Measurements from ENCODE around the gene AP3D1. TPM values are rescaled to one million over a fixed set of nuclear protein-coding genes. Genes with fewer than 3 reads are reported as not detected.

Gene AP3D1
- total RNA-seq, 1 experiment from 2014 or later = 114 TPM

DNA sequence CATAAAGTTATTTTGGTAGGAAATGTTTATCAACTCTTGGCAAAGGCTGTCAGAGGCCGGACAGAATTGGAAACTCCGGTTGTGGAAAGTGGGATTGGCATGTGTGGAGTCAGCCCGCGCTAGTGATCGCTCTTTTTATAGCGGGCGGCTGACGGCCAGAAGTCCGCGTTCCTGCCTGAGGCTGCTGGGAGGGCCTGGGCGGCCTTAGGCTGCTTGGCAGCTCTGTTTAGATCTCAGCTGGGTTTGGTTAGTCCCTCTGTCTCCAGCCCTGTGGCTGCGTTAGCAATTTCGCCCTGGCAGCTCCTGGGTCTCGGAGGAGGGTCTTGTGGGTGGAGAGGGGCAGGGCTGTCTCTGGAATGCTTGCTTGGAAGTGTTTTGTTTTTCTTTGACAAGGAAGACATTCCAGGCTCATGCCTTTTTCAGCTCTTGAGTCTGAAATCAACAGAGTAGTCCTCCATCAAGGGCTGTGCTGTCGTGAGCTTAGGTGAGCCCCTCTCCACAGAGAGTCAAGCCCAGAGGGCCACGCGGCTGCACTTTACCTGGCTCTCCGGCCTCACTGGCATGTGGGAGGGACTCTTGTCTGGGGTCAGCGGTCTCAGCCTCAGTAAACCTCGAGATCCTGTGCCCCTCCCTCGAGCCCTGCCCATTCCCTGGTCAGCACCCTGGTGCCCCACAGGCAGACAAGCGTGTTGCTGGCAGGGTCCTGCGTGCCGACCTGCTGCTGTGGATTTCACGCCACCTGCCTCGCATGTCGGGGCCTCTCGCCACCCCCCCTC lies 34.9 kb upstream of the AP3D1 start:
- in situ Hi-C loops (cut with HindIII; ENCODE audit: low pct_unique_long_range_greater_than_20kb, low sequenced_read_pairs) = no loop called here
- no peak for DNase-seq (ENCODE audit: low read depth, low spot score)

- in situ Hi-C loops (cut with HindIII; ENCODE audit: low pct_unique_long_range_greater_than_20kb, low sequenced_read_pairs) = no loop called here
- no peak for DNase-seq (ENCODE audit: low read depth, low spot score)
Measured at GRCh38 chr19:2185734-2186070, 34.3 kb upstream of the AP3D1 start.

- in situ Hi-C loops (cut with HindIII; ENCODE audit: low pct_unique_long_range_greater_than_20kb, low sequenced_read_pairs) = no loop called here
- DNase-seq (ENCODE audit: low read depth, low spot score) = no peak
Measured at GRCh38 chr19:2184422-2184975, 33.1 kb upstream of the AP3D1 start.

- in situ Hi-C loops (cut with HindIII; ENCODE audit: low pct_unique_long_range_greater_than_20kb, low sequenced_read_pairs) = no loop called here
- DNase-seq (ENCODE audit: low read depth, low spot score) = no peak
Measured at GRCh38 chr19:2181633-2181997, 30.2 kb upstream of the AP3D1 start.

DNA sequence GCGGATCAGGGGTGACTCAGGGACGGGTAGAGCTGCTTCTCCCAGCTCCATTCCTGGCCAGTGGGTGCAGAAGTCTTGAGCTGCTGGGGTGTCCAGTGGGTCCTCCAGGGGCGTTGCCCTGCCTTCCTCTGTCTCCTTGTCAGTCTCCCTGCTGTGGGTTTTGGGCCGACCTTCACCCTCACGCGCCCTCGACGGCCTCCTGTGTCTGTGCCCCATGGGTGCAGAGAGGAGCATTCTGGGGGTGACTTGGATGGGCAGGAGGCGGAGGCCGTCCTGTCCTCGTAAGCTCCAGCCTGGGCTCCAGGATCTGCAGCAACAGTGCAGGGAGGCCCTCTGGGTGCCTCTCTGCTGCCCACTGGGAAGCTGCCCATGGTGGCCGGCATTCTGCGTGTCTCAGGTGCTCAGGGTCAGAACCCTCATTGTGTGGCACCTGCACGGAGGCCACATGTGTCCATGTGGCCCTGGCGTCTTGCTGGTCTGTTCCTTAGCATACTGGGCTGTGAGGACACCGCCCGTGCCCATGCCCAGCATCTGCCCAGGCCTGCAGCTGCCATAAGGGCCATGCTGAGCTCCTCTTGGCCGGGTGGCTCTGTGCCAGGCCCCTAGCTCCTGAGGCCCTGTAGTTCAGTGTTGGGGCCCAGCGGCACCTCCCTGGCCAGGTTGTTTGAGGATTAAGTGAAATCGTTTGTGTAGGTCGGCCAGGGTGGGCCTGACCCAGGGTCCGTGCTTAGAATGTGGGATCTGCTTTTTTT lies 29.7 kb upstream of the AP3D1 start:
- in situ Hi-C loops (cut with HindIII; ENCODE audit: low pct_unique_long_range_greater_than_20kb, low sequenced_read_pairs) = no loop called here
- no peak for DNase-seq (ENCODE audit: low read depth, low spot score)

- DNase-seq (ENCODE audit: low read depth, low spot score) = no peak
- in situ Hi-C loops (cut with HindIII; ENCODE audit: low pct_unique_long_range_greater_than_20kb, low sequenced_read_pairs) = no loop called here
Measured at GRCh38 chr19:2180114-2180513, 28.7 kb upstream of the AP3D1 start.

DNA sequence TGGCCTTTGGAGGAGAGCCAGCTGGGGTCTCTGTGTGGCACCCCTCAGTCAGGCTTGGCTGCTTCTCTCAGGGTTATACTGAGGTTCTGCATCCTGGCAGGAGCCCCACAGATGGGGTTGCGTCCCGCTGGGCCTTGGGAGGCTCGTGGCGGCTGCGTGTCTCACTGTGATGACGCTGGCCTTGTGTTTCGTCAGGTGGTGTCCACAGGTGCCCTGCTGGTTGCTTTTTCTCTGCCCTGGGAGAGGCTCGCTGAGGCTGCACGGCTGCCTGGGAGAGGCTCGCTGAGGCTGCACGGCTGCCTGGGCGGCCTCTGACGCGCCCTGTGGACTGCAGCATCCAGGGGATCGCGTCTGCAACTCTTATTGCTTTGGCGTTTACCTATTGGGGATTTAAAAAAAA lies 27.7 kb upstream of the AP3D1 start:
- no peak for DNase-seq (ENCODE audit: low read depth, low spot score)
- in situ Hi-C loops (cut with HindIII; ENCODE audit: low pct_unique_long_range_greater_than_20kb, low sequenced_read_pairs) = no loop called here

DNA sequence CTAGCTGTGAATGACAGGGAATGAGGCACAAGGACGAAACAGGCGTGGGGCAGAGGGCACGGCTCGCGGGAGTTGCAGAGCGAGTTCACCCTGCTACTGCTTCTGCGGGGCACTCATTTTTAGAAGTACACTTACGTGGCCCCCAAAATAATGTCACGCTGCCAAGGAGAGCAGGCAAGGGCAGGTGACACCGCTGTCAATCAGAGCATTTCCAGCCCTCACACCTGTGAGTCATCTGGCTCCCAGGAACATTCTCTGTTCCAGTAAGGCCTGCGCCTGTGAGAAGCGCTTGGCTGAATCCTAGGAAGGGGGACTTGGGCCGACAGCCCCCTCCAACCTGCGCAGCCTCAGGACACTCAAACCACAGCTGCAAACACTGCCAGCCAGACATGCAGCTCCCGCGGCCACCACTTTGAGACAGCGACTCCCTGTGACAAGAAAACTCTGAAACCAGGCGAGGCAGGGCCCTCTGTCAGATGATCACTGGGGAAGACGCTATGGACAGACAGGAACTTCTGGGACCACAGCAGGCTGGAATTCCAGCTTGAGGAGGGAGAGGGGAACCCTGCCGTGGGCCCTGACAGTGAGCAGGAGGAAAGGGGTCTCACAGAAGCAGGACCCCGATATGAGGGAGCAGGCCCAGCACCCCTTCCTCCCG lies 25.1 kb upstream of the AP3D1 start:
- in situ Hi-C loops (cut with HindIII; ENCODE audit: low pct_unique_long_range_greater_than_20kb, low sequenced_read_pairs) = no loop called here
- DNase-seq (ENCODE audit: low read depth, low spot score) = no peak

DNA sequence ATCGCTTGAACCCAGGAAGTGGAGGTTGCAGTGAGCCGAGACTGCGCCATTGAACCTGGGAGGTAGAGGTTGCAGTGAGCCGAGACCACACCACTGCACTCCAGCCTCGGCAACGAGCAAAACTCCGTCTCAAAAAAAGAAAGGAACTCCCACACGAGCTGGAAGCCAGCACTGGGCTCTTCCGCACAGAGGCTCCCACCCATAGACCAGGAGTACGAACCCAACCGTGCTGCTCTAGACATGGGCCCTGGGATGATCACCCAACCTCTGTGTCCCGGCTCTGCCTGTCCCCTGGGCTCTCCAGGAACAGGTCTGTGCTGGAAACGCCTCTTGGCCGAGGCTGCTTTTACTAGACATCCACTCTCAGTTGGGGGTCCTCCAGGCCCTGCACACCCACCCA lies 24.4 kb upstream of the AP3D1 start:
- no peak for DNase-seq (ENCODE audit: low read depth, low spot score)
- in situ Hi-C loops (cut with HindIII; ENCODE audit: low pct_unique_long_range_greater_than_20kb, low sequenced_read_pairs) = no loop called here

GRCh38 chr19:2173767-2174577 lies 22.6 kb upstream of the AP3D1 start:
- DNase-seq (ENCODE audit: low read depth, low spot score) = no peak
- in situ Hi-C loops (cut with HindIII; ENCODE audit: low pct_unique_long_range_greater_than_20kb, low sequenced_read_pairs) = no loop called here

- DNase-seq (ENCODE audit: low read depth, low spot score) = no peak
- in situ Hi-C loops (cut with HindIII; ENCODE audit: low pct_unique_long_range_greater_than_20kb, low sequenced_read_pairs) = no loop called here
Measured at GRCh38 chr19:2173388-2173766, 22.0 kb upstream of the AP3D1 start.

DNA sequence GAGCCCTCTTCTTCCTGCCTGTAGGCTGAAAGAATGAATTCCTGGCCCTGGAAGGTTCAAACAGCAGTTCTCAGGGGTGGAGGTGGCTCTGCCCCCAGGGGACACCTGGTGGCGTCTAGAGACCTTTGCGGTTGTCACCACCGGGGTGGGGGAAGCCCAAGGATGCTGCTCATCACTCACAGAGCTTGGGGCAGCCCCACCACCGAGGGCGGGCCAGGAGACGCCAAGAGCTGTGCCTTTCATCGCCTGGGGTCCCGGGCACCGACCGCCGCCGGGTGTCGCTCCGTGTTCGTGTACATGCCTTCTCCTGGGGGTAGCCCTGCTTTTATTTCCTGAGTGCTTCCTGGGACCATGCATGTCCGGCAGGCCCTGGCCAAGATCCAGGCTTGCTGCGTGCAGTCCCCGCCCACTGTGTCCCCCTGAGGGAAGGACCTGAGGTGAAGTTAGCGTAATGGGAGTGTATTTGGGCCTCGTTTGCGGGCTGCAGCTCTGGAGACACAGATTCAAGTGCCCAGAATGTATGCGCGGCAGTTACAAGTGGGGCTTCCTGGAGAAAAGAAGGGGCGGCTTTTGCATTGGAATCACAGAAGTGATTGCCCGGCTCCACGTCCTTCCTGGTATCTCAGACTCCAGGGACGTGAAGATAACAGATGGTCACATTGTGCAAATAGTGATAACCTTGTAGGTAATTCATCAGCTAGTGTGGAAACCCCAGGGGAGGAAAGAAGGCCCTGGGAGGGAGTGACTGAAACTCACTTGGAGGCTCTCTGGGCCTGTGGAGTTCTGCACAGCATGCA lies 20.2 kb upstream of the AP3D1 start:
- in situ Hi-C loops (cut with HindIII; ENCODE audit: low pct_unique_long_range_greater_than_20kb, low sequenced_read_pairs) = no loop called here
- no peak for DNase-seq (ENCODE audit: low read depth, low spot score)

DNA sequence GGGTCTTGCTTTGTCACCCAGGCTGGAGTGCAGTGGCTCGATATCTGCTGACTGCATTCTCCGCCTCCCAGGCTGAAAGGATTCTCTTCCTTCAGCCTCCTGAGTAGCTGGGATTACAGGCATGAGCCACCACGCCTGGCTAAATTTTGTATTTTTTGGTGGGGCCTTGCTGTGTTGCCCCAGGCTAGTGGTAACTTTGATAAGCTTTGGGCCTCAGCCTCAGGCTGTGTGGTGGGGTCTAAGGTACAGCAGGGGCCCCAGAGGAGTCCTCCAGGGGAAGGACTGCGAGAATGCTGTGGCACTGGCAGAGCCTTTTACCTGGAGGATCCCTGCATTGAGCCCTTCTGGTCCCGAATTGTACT lies 19.6 kb upstream of the AP3D1 start:
- DNase-seq (ENCODE audit: low read depth, low spot score) = no peak
- in situ Hi-C loops (cut with HindIII; ENCODE audit: low pct_unique_long_range_greater_than_20kb, low sequenced_read_pairs) = no loop called here

DNA sequence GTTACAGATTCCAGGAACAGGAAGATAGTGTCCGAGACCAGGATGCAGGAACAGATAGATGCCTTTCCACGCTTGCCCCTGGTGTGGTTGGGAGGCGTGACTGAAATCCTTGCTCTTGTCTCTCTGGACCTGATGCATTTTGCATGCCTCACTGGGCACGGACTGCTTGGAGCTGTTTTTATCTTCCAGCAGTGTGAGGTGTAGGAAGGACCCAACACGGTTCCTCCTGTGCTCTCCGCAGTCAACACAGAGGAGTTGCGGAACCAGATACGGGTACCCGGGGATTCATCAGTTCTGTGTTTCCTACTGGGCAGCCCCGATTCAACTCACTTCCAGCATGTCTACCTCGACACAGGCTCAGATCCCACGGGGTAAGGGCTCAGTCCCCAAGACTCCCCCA lies 18.9 kb upstream of the AP3D1 start:
- in situ Hi-C loops (cut with HindIII; ENCODE audit: low pct_unique_long_range_greater_than_20kb, low sequenced_read_pairs) = no loop called here
- no peak for DNase-seq (ENCODE audit: low read depth, low spot score)

GRCh38 chr19:2168619-2169424 lies 17.5 kb upstream of the AP3D1 start:
- in situ Hi-C loops (cut with HindIII; ENCODE audit: low pct_unique_long_range_greater_than_20kb, low sequenced_read_pairs) = no loop called here
- peak; percentile 92 for DNase-seq (ENCODE audit: low read depth, low spot score)

DNA sequence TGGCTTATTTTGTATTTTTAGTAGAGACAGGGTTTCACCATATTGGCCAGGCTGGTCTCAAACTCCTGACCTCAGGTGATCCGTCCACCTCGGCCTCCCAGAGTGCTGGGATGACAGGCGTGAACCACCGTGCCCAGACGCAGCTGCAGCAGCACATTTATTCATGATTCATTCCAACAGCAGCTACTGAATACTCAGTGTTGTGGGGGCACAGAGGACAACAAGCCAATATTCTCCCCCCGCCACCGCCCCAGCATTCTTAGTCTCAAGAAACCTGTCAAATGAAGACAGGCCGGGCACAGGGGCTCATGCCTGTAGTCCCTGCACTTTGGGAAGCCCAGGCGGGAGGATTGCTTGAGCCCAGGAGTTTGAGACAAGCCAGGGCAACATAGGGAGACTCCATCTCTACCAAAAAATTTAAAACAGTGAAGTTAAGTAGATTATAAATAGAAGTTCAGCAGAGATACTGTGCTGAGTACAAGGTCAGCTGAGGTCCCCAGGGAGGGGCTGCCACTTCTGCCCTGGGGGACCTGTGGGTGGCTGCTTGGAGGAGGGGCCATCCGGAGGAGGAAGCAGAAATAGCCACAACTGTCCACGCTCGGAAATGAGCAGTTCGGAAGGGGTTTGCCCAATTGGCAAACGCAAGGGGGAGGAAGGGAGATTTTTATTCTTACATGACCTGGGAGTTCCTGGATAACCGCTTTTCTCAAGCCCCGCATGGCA lies 16.7 kb upstream of the AP3D1 start:
- in situ Hi-C loops (cut with HindIII; ENCODE audit: low pct_unique_long_range_greater_than_20kb, low sequenced_read_pairs) = no loop called here
- DNase-seq (ENCODE audit: low read depth, low spot score) = peak; percentile 43
